GM19395 (cell line): ENCODE results near the gene BTBD7.
"Not testable (repeated sequence)": the region's sequence is repeated elsewhere in the genome, so short reads cannot be mapped to it uniquely, and the experiment has no call there.

Experiments
- ATAC-seq: cut with Tn5 transposase; IDR thresholded peaks from one replicate; pipeline ENCODE4 v1.9.1; 2021; ENCODE audit warnings: mild to moderate bottlenecking, moderate library complexity; ENCODE audit not compliant: unreplicated experiment

BTBD7 gene

DNA sequence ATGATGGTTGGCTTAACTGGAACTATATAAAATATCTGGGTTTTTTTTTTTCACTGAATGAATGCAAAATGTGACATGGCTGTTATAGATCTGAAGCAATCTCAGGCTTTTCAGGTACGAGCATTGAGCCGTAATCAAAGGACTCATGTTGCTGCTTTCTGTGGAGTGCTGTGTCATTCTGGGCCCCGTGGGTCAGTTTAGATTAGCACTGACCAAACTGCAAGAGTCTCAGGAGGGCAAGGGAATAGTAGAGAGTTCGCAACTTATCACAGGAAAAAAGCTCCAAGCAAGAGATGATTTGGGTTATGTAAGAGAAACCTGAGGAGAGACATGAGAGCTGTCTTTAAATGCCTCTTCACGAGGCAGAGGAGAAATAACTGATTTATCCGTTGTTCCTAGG, 66.7 kb downstream of the BTBD7 start:
- no peak for ATAC-seq

DNA sequence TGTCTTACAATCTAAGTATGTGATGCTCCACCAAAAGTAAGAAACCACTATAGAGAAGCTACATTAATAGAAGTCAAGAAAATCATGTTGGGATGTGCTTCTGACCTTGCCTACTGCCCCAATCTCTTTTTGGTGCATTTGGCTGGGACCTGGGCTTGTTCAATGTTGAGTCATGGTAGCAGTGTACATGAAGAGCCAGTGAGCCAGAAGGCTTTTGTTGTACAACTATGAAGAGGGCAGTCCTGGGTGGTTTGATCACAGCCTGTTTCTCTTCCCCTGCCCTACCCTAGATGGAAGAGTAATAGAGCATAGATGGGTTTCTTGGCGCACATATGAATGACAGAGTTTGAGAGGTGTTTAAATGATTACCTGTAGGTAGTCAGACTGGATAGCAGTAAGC, 69.4 kb downstream of the BTBD7 start:
- ATAC-seq: no peak

- ATAC-seq: no peak
These were observed 70.4 kb downstream of the BTBD7 start for GRCh38 chr14:93262446-93262845.

DNA sequence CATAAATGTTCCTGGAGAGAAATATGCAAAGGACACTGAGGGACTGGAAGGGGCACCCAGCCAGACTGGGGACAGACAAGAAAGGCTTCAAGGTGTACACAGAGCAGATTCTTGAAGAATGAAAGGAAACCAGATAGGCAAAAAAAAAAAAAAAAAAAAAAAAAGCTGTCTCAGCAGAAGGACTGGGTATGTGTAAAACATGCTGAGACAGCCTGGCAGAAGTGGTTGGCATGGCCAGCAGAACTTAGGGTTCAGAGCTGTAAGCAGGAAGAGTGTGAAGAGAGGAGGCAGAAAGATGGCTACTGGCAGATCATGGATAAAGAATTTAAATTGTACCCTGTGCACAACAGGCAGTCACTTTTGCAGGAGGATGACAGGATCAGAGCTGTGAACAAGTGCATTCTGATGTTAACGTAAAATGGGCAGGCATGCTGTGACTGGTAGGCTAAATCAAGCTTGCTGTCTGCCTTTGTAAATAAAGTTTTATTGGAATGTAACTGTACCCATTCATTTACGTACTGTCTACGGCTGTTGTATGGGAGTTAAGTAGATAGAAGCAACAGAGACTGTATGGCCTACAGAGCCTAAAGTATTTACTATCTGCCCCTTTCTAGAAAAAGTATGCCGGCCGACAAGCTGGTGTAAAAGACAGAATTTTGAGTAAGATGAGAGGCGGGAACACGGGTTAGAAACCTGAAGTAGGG, 83.6 kb downstream of the BTBD7 start:
- no peak for ATAC-seq

GRCh38 chr14:93246534-93246933, 86.3 kb downstream of the BTBD7 start:
- ATAC-seq: no peak

DNA sequence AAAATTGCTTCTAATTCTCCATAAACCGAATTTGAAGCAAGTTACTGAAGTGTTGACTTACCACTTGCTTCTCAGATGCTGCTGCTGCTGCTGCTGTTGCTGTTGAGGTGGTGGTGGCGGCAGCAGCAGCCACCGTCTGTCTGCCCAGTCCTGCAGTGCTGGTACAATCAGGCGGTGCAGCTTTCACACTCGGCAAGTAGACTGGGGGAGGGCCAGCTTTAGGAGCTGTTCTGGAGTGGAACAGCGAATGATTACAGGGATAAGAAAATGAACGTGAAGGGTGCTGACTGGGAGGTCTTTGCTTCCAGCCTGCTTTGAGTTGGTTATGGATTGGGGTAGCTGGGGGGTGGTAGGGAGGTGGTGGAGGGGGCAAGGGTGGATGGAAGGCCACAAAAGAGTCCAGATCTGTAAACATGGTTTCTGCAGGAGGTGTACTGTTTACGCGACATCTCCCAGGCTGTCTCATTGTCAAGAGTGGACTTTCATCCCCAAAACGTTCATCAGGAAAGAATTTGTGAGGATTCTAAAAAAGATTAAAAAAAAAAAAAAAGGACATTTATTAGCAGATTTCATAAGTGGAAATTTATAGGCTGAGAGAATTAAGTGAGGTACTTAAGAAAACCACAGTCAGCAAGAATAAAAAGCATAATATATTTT, 86.9 kb downstream of the BTBD7 start:
- no peak for ATAC-seq

GRCh38 chr14:93240678-93241000, 92.2 kb downstream of the BTBD7 start:
- no peak for ATAC-seq

GRCh38 chr14:93239869-93240677, 92.8 kb downstream of the BTBD7 start:
- ATAC-seq: no peak

GRCh38 chr14:93234798-93235197, 98.0 kb downstream of the BTBD7 start:
- no peak for ATAC-seq

GRCh38 chr14:93233078-93233477, 99.8 kb downstream of the BTBD7 start:
- not testable (repeated sequence) for ATAC-seq

DNA sequence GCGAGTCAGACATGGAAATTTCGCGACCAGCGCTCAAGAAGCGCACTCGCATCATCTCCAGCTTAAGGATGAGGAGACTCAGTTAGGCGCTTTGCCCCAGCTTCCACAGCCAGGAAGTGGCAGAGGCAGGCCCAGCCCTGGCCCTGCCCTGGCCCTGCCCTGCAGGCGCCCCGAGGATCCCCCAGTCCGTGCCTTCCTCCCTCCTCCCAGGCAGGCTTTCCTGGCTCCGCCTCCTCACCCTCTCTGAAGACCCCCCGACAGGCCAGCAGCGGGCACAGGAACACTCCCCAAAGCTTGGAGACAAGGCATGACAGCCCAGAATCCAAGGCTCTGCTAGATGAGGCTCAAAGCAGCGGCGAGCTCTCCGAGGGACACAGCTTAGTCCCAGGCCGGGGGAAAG, 100.7 kb downstream of the BTBD7 start:
- ATAC-seq: no peak

GRCh38 chr14:93231129-93231979, 101.5 kb downstream of the BTBD7 start:
- ATAC-seq: no peak

- ATAC-seq: no peak
These were observed 102.3 kb downstream of the BTBD7 start for GRCh38 chr14:93230539-93230938.

DNA sequence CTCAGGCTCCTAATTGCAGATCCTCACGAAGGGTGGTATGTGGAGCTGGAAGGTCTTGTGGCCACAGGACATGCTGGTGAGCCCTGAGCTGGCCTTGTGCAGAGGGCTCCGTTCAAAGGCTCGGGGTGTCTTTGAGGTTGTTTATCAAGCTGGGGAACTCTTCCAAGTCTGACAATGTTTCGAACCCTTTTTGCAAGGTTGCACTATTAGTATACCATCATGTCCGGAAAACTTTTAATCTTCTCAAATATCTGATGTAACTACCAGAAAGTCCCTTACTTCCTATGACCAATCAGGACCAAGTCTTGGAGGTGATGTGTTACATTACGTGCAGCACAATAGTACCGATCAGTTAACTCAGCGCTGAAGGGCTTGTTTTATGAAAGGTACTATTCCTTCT, 104.3 kb downstream of the BTBD7 start:
- ATAC-seq: no peak

GRCh38 chr14:93223565-93223964, 109.3 kb downstream of the BTBD7 start:
- ATAC-seq: no peak

- ATAC-seq: no peak
These were observed 112.3 kb downstream of the BTBD7 start for GRCh38 chr14:93220509-93220908.

DNA sequence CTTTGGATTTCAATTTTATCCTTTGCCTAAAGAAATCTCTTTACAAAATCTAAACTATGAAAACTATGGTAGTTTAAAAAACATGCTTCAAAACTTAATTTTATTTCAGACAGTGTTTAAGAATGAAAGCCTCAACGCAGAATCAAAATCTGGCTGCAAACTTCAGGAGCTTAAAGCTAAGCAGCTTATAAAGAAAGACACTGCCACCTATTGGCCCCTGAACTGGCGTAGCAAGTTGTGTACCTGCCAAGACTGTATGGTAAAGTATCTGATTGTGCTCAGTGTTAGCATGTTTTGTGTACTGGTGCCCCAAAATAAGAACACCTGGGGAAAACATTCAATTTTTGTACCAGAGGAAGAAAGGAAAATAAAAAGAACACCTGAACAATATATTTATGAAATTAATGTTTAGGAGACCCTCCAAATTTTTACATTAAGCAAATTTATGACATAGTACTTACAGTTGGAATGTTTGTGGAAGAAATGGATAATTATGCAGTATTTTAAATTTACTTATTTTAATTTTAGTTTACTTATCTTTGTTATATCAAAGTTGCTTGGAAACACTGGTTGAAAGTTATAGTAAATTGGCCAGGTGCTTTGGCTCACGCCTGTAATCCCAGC, 113.6 kb downstream of the BTBD7 start:
- peak; percentile 65 for ATAC-seq

DNA sequence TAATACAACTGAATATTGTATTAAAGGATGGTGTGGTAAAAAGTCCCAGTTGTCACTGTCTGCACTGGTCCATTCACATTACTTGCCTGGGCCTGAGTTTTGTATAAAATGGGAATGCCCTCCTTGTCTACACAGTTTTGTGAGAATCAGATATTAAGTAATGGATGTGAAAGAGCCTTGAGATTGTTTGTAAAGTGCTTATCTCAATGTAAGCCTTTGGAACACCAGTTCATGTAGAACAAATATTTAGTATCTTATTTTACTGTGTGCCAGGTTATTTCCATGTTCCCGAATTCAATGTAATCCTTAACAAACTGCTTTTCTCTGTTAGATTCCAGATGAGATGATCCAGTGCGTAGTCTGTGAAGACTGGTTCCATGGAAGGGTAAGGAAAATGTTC, 118.2 kb downstream of the BTBD7 start:
- ATAC-seq: no peak

DNA sequence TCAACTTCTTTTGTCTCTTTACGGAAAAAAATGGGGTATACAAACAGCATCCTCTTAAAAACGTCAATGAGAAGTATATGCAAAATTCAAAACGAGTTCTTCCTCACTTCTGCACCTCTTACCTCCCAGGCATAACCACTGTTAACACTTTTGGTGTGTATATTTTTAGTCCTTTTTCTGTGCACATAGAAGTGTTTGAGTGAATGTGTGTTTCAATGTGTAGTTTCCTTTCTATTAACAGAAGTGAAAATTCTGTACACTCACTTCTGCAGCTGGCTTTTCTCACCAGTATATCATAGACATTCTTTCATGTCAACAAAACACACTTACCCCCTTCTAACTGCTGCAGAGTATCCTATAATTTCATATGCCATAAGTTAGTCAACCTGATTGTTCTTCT, 120.4 kb downstream of the BTBD7 start:
- ATAC-seq: peak; percentile 76

DNA sequence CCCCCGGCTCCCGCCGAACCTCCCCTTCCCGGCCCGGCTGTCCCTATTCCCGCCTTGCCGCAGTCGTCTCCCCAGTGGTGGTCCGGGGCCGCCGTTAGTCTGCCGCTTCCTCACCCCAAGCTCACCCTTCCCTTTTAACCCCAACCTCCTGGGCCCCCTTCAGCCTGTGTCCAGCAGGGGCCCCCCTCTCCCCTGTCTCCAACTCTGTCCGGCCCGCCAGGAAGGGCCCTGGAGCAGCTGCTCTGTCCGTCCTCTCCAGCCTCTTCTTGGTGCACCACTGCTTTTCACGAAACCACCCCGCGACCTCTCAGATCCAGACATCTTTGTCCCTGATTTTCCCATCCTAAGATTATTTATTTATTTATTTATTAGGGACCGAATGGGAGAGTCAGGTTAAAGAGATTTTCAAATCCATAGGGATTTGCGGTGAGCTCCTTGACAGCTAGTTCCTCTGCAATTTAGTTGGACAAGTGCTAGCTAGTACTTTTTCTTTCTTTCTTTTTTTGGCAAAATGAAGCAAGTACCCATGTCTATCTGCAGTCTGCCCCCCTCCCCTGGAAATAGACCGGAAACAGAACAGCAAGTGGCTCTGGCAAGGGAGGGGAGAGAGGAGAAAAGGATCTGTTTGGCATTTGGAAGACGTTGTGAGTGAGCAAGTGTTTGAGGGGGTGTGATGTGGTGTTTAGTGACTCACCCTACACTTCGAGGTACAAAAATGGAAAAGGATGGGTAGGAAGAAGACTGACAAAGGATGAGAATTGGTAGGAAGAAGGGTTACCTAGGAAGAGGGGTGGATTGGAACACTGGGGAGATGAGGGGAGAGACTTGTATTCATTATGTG, 125.1 kb downstream of the BTBD7 start:
- ATAC-seq: peak; percentile 59
